ENCODE measurements around the gene NPAS3. TPM values are rescaled to one million over a fixed set of nuclear protein-coding genes. Genes with fewer than 3 reads are reported as not detected.
A peak's percentile ranks its signal among the peaks of the same experiment; 100 is the strongest.

NPAS3 gene
- total and polyA plus RNA-seq, 7 donors = 0.04 to 1.5 (median 0.39) TPM

GRCh38 chr14:32977913-32978312, 39.2 kb downstream of the NPAS3 start:
- intact Hi-C loops (cut with DNase I) = no loop called here
- 73 to 92% (median 77%) methylated on average over 2 of the region's 2 CpGs for WGBS, 3 donors

GRCh38 chr14:32978691-32979255, 40.1 kb downstream of the NPAS3 start:
- Histone ChIP-seq H3K27ac (no peak overlapping the region), H3K36me3 (ENCODE audit: insufficient read depth in 1 of 2, low read depth in 1 of 2) (no peaks in the 10 kb centered on the region), H3K9me3 (no peaks in the 10 kb centered on the region), H3K4me1 (peaks cover 14% of the 10 kb centered on the region), H3K27me3 (ENCODE audit: insufficient read depth in 3 of 3, low read length in 2 of 3) (no peaks in the 10 kb centered on the region), H3K4me3 (no peak overlapping the region)
- WGBS, 3 donors = 75 to 98% (median 84%) methylated on average over 4 of the region's 4 CpGs
- intact Hi-C loops (cut with DNase I) = no loop called here
- ATAC-seq (no peak), DNase-seq (no peak)
- TF ChIP-seq, protein P1, sequence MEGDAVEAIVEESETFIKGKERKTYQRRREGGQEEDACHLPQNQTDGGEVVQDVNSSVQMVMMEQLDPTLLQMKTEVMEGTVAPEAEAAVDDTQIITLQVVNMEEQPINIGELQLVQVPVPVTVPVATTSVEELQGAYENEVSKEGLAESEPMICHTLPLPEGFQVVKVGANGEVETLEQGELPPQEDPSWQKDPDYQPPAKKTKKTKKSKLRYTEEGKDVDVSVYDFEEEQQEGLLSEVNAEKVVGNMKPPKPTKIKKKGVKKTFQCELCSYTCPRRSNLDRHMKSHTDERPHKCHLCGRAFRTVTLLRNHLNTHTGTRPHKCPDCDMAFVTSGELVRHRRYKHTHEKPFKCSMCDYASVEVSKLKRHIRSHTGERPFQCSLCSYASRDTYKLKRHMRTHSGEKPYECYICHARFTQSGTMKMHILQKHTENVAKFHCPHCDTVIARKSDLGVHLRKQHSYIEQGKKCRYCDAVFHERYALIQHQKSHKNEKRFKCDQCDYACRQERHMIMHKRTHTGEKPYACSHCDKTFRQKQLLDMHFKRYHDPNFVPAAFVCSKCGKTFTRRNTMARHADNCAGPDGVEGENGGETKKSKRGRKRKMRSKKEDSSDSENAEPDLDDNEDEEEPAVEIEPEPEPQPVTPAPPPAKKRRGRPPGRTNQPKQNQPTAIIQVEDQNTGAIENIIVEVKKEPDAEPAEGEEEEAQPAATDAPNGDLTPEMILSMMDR (IDR thresholded peaks at IDR 0.05) = no peak

More at GRCh38 chr14:32977913-32978312, 39.2 kb downstream of the NPAS3 start:
- no peaks in the 10 kb centered on the region for H3K27me3 ChIP-seq (ENCODE audit: insufficient read depth in 3 of 3, low read length in 2 of 3)
- TF ChIP-seq, protein P1 (IDR thresholded peaks at IDR 0.05) = no peak
- no peak for ATAC-seq
- no peaks in the 10 kb centered on the region for H3K9me3 ChIP-seq
- H3K4me3 ChIP-seq = no peak overlapping the region
- no peak for DNase-seq
- no peaks in the 10 kb centered on the region for H3K36me3 ChIP-seq (ENCODE audit: insufficient read depth in 1 of 2, low read depth in 1 of 2)
- no peak overlapping the region for H3K27ac ChIP-seq
- peaks cover 14% of the 10 kb centered on the region for H3K4me1 ChIP-seq

DNA sequence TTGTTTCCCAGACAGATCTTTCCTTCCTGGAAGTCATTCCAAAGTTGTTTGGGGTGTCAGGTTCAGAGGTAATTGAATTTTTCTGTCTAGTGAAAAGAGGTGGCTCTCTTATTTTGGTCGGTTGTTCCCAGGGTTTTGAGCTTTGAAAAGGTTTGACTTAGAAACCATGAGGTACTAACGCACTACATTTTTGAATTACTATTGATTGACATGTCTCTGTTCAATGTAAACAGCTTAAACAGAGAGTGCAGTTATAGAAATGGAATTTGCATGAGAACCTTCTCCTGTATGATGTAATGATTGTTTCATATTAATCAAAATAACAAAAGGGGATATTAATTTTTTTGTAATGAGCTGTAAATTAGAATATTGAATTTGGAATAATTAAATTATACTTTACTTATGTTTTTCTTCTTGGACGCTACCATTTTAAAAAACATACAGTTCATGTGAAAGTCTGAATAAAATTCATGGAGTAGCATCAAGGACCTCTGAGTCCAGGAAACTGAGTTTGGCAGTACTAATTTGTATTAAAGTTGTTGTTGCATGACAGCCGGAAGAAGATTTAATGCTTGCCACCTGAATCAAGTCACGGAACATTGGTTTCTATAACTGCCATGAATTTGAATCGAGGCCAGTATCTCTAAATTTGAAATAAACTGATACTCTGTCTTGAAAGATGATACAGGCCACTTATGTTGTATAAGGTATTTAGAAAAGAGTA, 41.7 kb downstream of the NPAS3 start:
- no peak for DNase-seq
- H3K27ac ChIP-seq = no peak overlapping the region
- H3K4me1 ChIP-seq = peaks cover 14% of the 10 kb centered on the region
- H3K4me3 ChIP-seq = no peak overlapping the region
- H3K27me3 ChIP-seq (ENCODE audit: insufficient read depth in 3 of 3, low read length in 2 of 3) = no peaks in the 10 kb centered on the region
- TF ChIP-seq, protein P1 (IDR thresholded peaks at IDR 0.05) = no peak
- WGBS, 3 donors = 58 to 66% (median 62%) methylated on average over 6 of the region's 6 CpGs
- ATAC-seq = peak in 1 of 4 donors; percentile 51
- no peaks in the 10 kb centered on the region for H3K9me3 ChIP-seq
- intact Hi-C loops (cut with DNase I) = no loop called here
- H3K36me3 ChIP-seq (ENCODE audit: insufficient read depth in 1 of 2, low read depth in 1 of 2) = no peaks in the 10 kb centered on the region

DNA sequence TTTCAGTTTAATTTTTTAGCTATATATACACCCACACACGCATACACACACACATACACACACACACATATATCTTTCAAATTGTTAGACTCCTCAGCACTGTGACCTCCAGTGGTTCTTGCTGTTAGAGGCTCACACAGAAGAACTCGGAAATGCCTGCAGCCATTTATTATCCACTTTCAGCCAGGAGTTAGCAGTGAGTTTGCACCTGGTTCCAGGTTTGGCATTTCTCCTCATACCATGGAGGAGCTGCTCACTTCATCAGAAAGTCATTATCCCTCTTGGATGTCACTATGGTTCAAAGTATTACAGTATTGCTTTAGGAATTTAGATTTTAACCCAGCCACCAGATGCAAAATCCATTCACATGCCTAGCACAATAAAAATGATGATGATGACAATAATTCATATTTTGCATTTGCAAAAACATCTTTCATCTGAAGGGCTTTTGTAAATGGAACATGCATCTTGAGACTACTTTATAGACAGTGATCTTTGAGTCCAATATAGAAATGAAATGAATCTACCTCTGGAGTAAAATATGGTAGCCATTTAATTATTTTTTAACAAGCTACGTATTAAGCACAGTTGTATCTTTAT, 42.3 kb downstream of the NPAS3 start:
- no peak overlapping the region for H3K4me3 ChIP-seq
- TF ChIP-seq, protein P1 (IDR thresholded peaks at IDR 0.05) = no peak
- DNase-seq (no peak), ATAC-seq (peak in 1 of 4 donors; percentile 52)
- H3K4me1 ChIP-seq = peaks cover 14% of the 10 kb centered on the region
- H3K9me3 ChIP-seq = no peaks in the 10 kb centered on the region
- intact Hi-C loops (cut with DNase I) = no loop called here
- WGBS, 3 donors = 40 to 50% (median 46%) methylated on average over 3 of the region's 3 CpGs
- H3K27me3 ChIP-seq (ENCODE audit: insufficient read depth in 3 of 3, low read length in 2 of 3) = no peaks in the 10 kb centered on the region
- H3K36me3 ChIP-seq (ENCODE audit: insufficient read depth in 1 of 2, low read depth in 1 of 2) = no peaks in the 10 kb centered on the region
- H3K27ac ChIP-seq = no peak overlapping the region

All from psoas muscle (tissue), 8 donors.